Glutamatergic neuron (in vitro differentiated cells): ENCODE measurements around the gene CD244. TPM values are rescaled to one million over a fixed set of nuclear protein-coding genes. Genes with fewer than 3 reads are reported as not detected.
A peak's percentile ranks its signal among the peaks of the same experiment; 100 is the strongest.

Experiments
- DNase-seq: peaks from one replicate; pipeline ENCODE4 v3.0.0; 2022
- H3K27ac Mint-ChIP-seq: one replicate; pipeline ENCODE4 v1.8.0; 2020; ENCODE audit warnings: mild to moderate bottlenecking, mixed read lengths, inconsistent platforms; ENCODE audit not compliant: unreplicated experiment
- H3K27me3 Mint-ChIP-seq: one replicate; pipeline ENCODE4 v1.8.0; 2020; ENCODE audit warnings: mild to moderate bottlenecking, moderate library complexity, mixed read lengths, inconsistent platforms; ENCODE audit not compliant: unreplicated experiment
- H3K36me3 Mint-ChIP-seq: one replicate; pipeline ENCODE4 v1.8.0; 2020; ENCODE audit warnings: mild to moderate bottlenecking, mixed read lengths, inconsistent platforms; ENCODE audit not compliant: unreplicated experiment
- H3K4me1 Mint-ChIP-seq: one replicate; pipeline ENCODE4 v1.8.0; 2020; ENCODE audit warnings: mild to moderate bottlenecking, low read depth, mixed read lengths, inconsistent platforms; ENCODE audit not compliant: unreplicated experiment
- H3K4me3 Mint-ChIP-seq: one replicate; pipeline ENCODE4 v1.8.0; 2020; ENCODE audit warnings: mild to moderate bottlenecking, mixed read lengths, inconsistent platforms; ENCODE audit not compliant: unreplicated experiment
- H3K9me3 Mint-ChIP-seq: one replicate; pipeline ENCODE4 v1.8.0; 2020; ENCODE audit warnings: mild to moderate bottlenecking, moderate library complexity, mixed read lengths, inconsistent platforms; ENCODE audit not compliant: unreplicated experiment
- CTCF ChIP-seq: fragments of 200-600 bp; sonication (generic); IDR thresholded peaks from one replicate; pipeline ENCODE4 v1.5.0; 2021; ENCODE audit not compliant: partially characterized antibody, unreplicated experiment
- total RNA-seq: library from RNA; stranded (reverse); fragmentation: NEBNext Ultra II Directional; extraction: Animal tissue kit (Norgen Biotek cat#: 25700); gene quantifications from one replicate; pipeline ENCODE4 v1.2.1, GENCODE V29; 2021; ENCODE audit not compliant: unreplicated experiment

The CD244 gene
- total RNA-seq, 1 donor from 2014 or later, result not detected

- no peak for DNase-seq
- H3K4me1 Mint-ChIP-seq, result peaks cover under 1% of the 10 kb centered on the region
- H3K4me3 Mint-ChIP-seq, result no peak overlapping the region
Observed at GRCh38 chr1:160837558-160838205, 25.0 kb downstream of the CD244 start.

DNA sequence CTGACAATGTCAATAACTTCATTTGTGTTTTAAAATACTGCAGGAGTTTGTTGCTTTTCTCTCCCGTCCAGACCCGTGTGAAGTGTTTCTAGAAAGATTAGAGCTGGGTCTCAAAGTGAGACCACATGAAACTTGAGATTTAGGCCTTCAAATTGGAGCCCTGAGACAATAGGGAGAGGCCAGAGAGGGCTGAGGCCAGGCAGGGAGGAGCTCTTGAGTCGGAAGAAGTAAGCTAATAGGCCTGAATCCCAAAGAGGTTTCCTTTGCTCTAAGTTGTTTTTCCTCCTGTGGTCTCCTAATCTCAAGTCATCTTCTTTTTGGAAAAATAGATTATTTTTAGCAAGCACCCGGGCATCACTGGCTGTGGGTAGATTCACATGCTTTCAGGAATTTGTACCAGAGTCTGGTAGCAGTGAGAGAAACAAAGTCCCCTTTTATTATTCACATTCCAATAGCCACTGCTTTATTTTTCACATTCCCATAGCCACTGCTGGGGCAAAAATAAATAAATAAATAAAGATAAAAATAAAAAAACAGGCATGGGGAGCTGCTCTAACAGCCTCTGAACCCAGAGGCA lies 25.6 kb downstream of the CD244 start:
- no peaks in the 10 kb centered on the region for H3K36me3 Mint-ChIP-seq
- peaks cover 2% of the 10 kb centered on the region for H3K9me3 Mint-ChIP-seq
- no peak for TF ChIP-seq CTCF
- no peaks in the 10 kb centered on the region for H3K4me1 Mint-ChIP-seq
- no peak for DNase-seq
- no peak overlapping the region for H3K27ac Mint-ChIP-seq
- no peak overlapping the region for H3K4me3 Mint-ChIP-seq
- H3K27me3 Mint-ChIP-seq, result no peaks in the 10 kb centered on the region

More at GRCh38 chr1:160837558-160838205, 25.0 kb downstream of the CD244 start:
- TF ChIP-seq CTCF, result no peak
- Mint-ChIP-seq H3K27me3 (no peaks in the 10 kb centered on the region), H3K27ac (no peak overlapping the region), H3K9me3 (peaks cover 2% of the 10 kb centered on the region), H3K36me3 (no peaks in the 10 kb centered on the region)

GRCh38 chr1:160836561-160836960 lies 26.1 kb downstream of the CD244 start:
- H3K4me3 Mint-ChIP-seq, result no peak overlapping the region
- H3K27ac Mint-ChIP-seq, result no peak overlapping the region
- H3K4me1 Mint-ChIP-seq, result no peaks in the 10 kb centered on the region
- H3K27me3 Mint-ChIP-seq, result no peaks in the 10 kb centered on the region
- DNase-seq, result no peak
- no peaks in the 10 kb centered on the region for H3K36me3 Mint-ChIP-seq
- no peak for TF ChIP-seq CTCF
- H3K9me3 Mint-ChIP-seq, result peaks cover 2% of the 10 kb centered on the region

GRCh38 chr1:160835751-160836150 lies 26.9 kb downstream of the CD244 start:
- no peak for TF ChIP-seq CTCF
- H3K36me3 Mint-ChIP-seq, result no peaks in the 10 kb centered on the region
- no peaks in the 10 kb centered on the region for H3K4me1 Mint-ChIP-seq
- no peaks in the 10 kb centered on the region for H3K27me3 Mint-ChIP-seq
- no peak overlapping the region for H3K4me3 Mint-ChIP-seq
- no peak for DNase-seq
- no peak overlapping the region for H3K27ac Mint-ChIP-seq
- peaks cover 2% of the 10 kb centered on the region for H3K9me3 Mint-ChIP-seq

DNA sequence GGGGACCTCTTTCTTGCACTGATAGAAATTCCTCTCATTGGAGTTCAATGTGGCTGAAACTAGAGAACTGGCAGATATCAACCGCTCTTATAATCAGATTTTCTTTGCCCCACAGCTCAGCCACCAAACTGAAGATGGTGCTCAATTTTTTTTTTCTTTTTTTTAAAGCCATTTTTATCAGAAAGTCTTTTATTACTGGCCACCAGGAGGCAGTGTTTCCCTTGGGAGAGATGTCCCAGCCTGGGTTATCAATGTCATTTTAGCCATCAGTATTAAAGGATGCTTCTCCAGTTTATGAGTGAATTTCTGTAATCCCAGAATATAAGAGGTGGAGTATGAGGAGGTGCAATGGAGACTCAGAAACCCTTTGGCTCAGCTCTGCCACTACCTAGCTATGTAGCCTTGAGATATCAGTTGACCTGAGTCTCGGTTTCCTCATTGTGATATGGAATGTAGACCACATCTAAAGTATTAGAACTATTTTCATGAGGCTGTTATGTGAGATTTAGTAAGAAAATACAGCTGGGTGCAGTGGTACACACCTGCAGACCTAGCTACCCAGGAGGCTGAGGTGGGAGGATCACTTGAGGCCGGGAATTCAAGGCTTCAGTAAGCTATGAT lies 27.6 kb downstream of the CD244 start:
- Mint-ChIP-seq H3K27ac (no peak overlapping the region), H3K36me3 (no peaks in the 10 kb centered on the region), H3K4me3 (no peak overlapping the region), H3K4me1 (no peaks in the 10 kb centered on the region), H3K27me3 (no peaks in the 10 kb centered on the region), H3K9me3 (peaks cover 2% of the 10 kb centered on the region)
- TF ChIP-seq CTCF, result peak; percentile 92
- DNase-seq, result peak; percentile 36
